Upper lobe of right lung (tissue), 1 donor: ENCODE measurements around the gene TMEM144. TPM values are rescaled to one million over a fixed set of nuclear protein-coding genes. Genes with fewer than 3 reads are reported as not detected.

Experiments used
- ATAC-seq: fragments of 200-7000 bp; cut with Tn5 transposase; one replicate; pipeline ENCODE4 v1.9.1; 2020; ENCODE audit warnings: mild to moderate bottlenecking, moderate library complexity
- DNase-seq: peaks from one replicate; pipeline ENCODE4 v3.0.0-alpha.2; 2020
- H3K27ac ChIP-seq: fragments of 200-600 bp; one replicate; pipeline ENCODE4 v1.8.0; 2022
- H3K27me3 ChIP-seq: fragments of 200-600 bp; one replicate; pipeline ENCODE4 v1.8.0; 2022; ENCODE audit warnings: mild to moderate bottlenecking
- H3K36me3 ChIP-seq: fragments of 200-600 bp; one replicate; pipeline ENCODE4 v1.8.0; 2022
- H3K4me1 ChIP-seq: fragments of 200-600 bp; one replicate; pipeline ENCODE4 v1.8.0; 2022
- H3K4me3 ChIP-seq: fragments of 200-600 bp; one replicate; pipeline ENCODE4 v1.8.0; 2022; ENCODE audit warnings: mild to moderate bottlenecking
- H3K9me3 ChIP-seq: fragments of 200-600 bp; one replicate; pipeline ENCODE4 v1.8.0; 2022
- intact Hi-C: fragments of 100-400 bp; cut with DNase I; formaldehyde crosslinking; loops from one replicate; pipeline ENCODE4 v1.11.0; 2022
- total RNA-seq: library from RNA; stranded (reverse); fragmentation: NEBNext Ultra II Directional; extraction: Animal tissue kit (Norgen Biotek cat#: 25700); gene quantifications from one replicate; pipeline ENCODE4 v1.2.1, GENCODE V29; 2021
- TF ChIP-seq, protein P1 (sequence below): fragments of 200-600 bp; IDR thresholded peaks from one replicate; pipeline ENCODE4 v1.8.0; 2022; ENCODE audit warnings: antibody characterized with exemption
- donor health status: DM: no; HTN: yes; CAD: no; lungs with severe emphysema.

The TMEM144 gene
- total RNA-seq, 1 donor from 2014 or later: 15.5 TPM

DNA sequence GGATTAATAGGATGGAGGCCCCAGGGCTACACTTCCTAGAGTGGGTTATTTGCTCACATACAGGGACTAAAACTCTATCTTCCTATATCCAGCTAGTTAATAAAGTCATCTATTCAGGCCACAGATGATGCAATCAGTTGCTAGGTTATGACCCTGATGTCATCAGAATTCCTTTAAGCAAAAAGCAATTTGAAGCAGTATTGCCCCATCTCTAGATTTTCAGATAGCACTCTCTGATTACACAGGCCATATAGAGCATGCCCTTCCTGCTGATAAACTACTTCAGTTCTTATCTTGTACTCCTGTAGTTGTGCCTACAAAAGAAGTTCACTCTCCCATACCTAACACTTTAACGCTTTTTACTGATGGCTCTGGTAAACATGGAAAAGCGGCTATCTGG lies 84.8 kb downstream of the TMEM144 start:
- ATAC-seq: no peak
- H3K27me3 ChIP-seq: no peaks in the 10 kb centered on the region
- H3K27ac ChIP-seq: no peak overlapping the region
- intact Hi-C loops: no loop called here
- no peaks in the 10 kb centered on the region for H3K4me1 ChIP-seq
- no peak overlapping the region for H3K4me3 ChIP-seq
- TF ChIP-seq, protein P1, sequence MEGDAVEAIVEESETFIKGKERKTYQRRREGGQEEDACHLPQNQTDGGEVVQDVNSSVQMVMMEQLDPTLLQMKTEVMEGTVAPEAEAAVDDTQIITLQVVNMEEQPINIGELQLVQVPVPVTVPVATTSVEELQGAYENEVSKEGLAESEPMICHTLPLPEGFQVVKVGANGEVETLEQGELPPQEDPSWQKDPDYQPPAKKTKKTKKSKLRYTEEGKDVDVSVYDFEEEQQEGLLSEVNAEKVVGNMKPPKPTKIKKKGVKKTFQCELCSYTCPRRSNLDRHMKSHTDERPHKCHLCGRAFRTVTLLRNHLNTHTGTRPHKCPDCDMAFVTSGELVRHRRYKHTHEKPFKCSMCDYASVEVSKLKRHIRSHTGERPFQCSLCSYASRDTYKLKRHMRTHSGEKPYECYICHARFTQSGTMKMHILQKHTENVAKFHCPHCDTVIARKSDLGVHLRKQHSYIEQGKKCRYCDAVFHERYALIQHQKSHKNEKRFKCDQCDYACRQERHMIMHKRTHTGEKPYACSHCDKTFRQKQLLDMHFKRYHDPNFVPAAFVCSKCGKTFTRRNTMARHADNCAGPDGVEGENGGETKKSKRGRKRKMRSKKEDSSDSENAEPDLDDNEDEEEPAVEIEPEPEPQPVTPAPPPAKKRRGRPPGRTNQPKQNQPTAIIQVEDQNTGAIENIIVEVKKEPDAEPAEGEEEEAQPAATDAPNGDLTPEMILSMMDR: no peak
- no peaks in the 10 kb centered on the region for H3K36me3 ChIP-seq
- DNase-seq: no peak
- no peaks in the 10 kb centered on the region for H3K9me3 ChIP-seq

DNA sequence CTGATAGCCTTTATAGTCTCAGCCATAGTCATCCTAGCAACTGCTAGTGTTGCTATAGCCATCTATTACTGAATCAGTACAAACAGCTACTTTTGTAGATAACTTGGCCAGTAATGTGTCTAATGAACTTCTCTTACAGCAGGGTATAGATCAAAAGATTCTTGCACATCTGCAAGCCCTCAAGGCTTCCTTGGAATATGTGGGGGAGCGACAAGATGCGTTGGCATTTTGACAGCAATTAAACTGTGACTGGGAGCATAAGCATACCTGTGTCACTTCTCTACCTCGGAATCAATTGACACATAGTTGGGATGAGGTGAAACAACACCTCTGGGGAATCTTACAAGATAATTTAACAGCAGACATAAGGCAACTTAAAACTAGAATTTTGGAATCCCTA lies 87.6 kb downstream of the TMEM144 start:
- Histone ChIP-seq H3K27ac (no peak overlapping the region), H3K36me3 (no peaks in the 10 kb centered on the region), H3K4me3 (no peak overlapping the region), H3K4me1 (no peaks in the 10 kb centered on the region), H3K9me3 (no peaks in the 10 kb centered on the region), H3K27me3 (no peaks in the 10 kb centered on the region)
- DNase-seq (no peak), ATAC-seq (no peak)
- intact Hi-C loops: no loop called here
- TF ChIP-seq, protein P1: no peak

- DNase-seq (no peak), ATAC-seq (no peak)
- no peaks in the 10 kb centered on the region for H3K9me3 ChIP-seq
- H3K27ac ChIP-seq: no peak overlapping the region
- no peaks in the 10 kb centered on the region for H3K36me3 ChIP-seq
- no peak overlapping the region for H3K4me3 ChIP-seq
- no peaks in the 10 kb centered on the region for H3K27me3 ChIP-seq
- intact Hi-C loops: no loop called here
- H3K4me1 ChIP-seq: no peaks in the 10 kb centered on the region
- TF ChIP-seq, protein P1: no peak
Observed at GRCh38 chr4:158299459-158300007, 89.2 kb downstream of the TMEM144 start.

- Histone ChIP-seq H3K36me3 (no peaks in the 10 kb centered on the region), H3K9me3 (no peaks in the 10 kb centered on the region), H3K27me3 (no peaks in the 10 kb centered on the region), H3K27ac (no peak overlapping the region), H3K4me1 (no peaks in the 10 kb centered on the region), H3K4me3 (no peak overlapping the region)
- ATAC-seq (no peak), DNase-seq (no peak)
- intact Hi-C loops: no loop called here
- TF ChIP-seq, protein P1: no peak
Observed at GRCh38 chr4:158300012-158300411, 89.7 kb downstream of the TMEM144 start.

GRCh38 chr4:158302076-158302866 lies 92.0 kb downstream of the TMEM144 start:
- intact Hi-C loops: no loop called here

More at GRCh38 chr4:158302076-158302866, 92.0 kb downstream of the TMEM144 start:
- H3K4me3 ChIP-seq: no peak overlapping the region
- no peaks in the 10 kb centered on the region for H3K4me1 ChIP-seq
- no peaks in the 10 kb centered on the region for H3K27me3 ChIP-seq
- no peak for DNase-seq
- ATAC-seq: no peak
- H3K27ac ChIP-seq: no peak overlapping the region
- TF ChIP-seq, protein P1: no peak
- no peaks in the 10 kb centered on the region for H3K9me3 ChIP-seq
- H3K36me3 ChIP-seq: no peaks in the 10 kb centered on the region
